Uterus (tissue), 2 donors: ENCODE results near the gene TRPC4.

Source experiments
- CTCF ChIP-seq, 4 experiments: fragments of 200-600 bp in 2 of 4; fragments of 450-650 bp in 2 of 4; sonication (generic) in 2 of 4; IDR thresholded peaks; one replicate each; pipeline ENCODE4 v1.5.1; 2016 to 2019; ENCODE audit warnings: antibody characterized with exemption in 4 of 4, mild to moderate bottlenecking in 2 of 4, moderate library complexity in 1 of 4
- POLR2A ChIP-seq, 2 donors: fragments of 450-650 bp; IDR thresholded peaks; one replicate each; pipeline ENCODE4 v1.6.1; 2016; ENCODE audit warnings: antibody characterized with exemption in 2 of 2, mild to moderate bottlenecking in 1 of 2, moderate library complexity in 1 of 2

- TF ChIP-seq CTCF (IDR thresholded peaks at IDR 0.05) (no peak), POLR2A (IDR thresholded peaks at IDR 0.05) (no peak)
Observed at GRCh38 chr13:37918751-37919150, 49.2 kb upstream of the TRPC4 start.
